OCI-LY1 (cell line): ENCODE measurements around the gene CYP20A1.
"Not testable (repeated sequence)": the region's sequence is repeated elsewhere in the genome, so short reads cannot be mapped to it uniquely, and the experiment has no call there.

ENCODE experiments used
- H2AFZ ChIP-seq: fragments of 200-600 bp; sonication (generic), shearing (Covaris generic); 2 replicates; pipeline ENCODE4 v1.6.0; 2014; ENCODE audit warnings: antibody characterized with exemption, mild to moderate bottlenecking, low read length
- H3F3A ChIP-seq: fragments of 200-600 bp; sonication (generic), shearing (Covaris generic); 2 replicates; pipeline ENCODE4 v1.6.0; 2014; ENCODE audit warnings: mild to moderate bottlenecking, antibody characterized with exemption, low read length, moderate library complexity; ENCODE audit not compliant: insufficient read depth
- H3K27ac ChIP-seq: fragments of 200-600 bp; sonication (generic); 2 replicates; pipeline ENCODE4 v1.5.1; 2014; ENCODE audit warnings: low read length, mixed run types, mild to moderate bottlenecking, low read depth; ENCODE audit not compliant: poor library complexity, severe bottlenecking
- H3K27me3 ChIP-seq: fragments of 200-600 bp; sonication (generic); 2 replicates; pipeline ENCODE4 v1.6.0; 2014; ENCODE audit warnings: antibody characterized with exemption, mild to moderate bottlenecking, low read length, moderate library complexity; ENCODE audit not compliant: insufficient read depth
- H3K36me3 ChIP-seq: fragments of 200-600 bp; sonication (generic); 2 replicates; pipeline ENCODE4 v1.6.1; 2014; ENCODE audit warnings: mild to moderate bottlenecking, antibody characterized with exemption, low read length, moderate library complexity, mixed read lengths; ENCODE audit not compliant: insufficient read depth
- H3K4me1 ChIP-seq: fragments of 200-600 bp; sonication (generic); 2 replicates; pipeline ENCODE4 v1.5.1; 2014; ENCODE audit warnings: mild to moderate bottlenecking, low read length, moderate library complexity; ENCODE audit not compliant: insufficient read depth, severe bottlenecking
- H3K4me2 ChIP-seq: fragments of 200-600 bp; sonication (generic), shearing (Covaris generic); 2 replicates; pipeline ENCODE4 v1.6.1; 2014; ENCODE audit warnings: low read length
- H3K4me3 ChIP-seq: fragments of 200-600 bp; sonication (generic); 2 replicates; pipeline ENCODE4 v1.5.1; 2014; ENCODE audit warnings: low read length, low read depth, mild to moderate bottlenecking, mixed read lengths; ENCODE audit not compliant: poor library complexity, severe bottlenecking
- H3K79me2 ChIP-seq: fragments of 200-600 bp; shearing (Covaris generic); 2 replicates; pipeline ENCODE4 v1.6.1; 2016; ENCODE audit warnings: mixed run types, low read length, mixed read lengths; ENCODE audit not compliant: insufficient read depth
- H3K9ac ChIP-seq: fragments of 200-600 bp; sonication (generic), shearing (Covaris generic); 2 replicates; pipeline ENCODE4 v1.6.1; 2014; ENCODE audit warnings: mild to moderate bottlenecking, low read length, mixed read lengths
- H3K9me2 ChIP-seq: fragments of 200-600 bp; sonication (generic), shearing (Covaris generic); 2 replicates; pipeline ENCODE4 v1.6.1; 2014; ENCODE audit warnings: low read depth, mild to moderate bottlenecking, low read length, mixed read lengths
- H3K9me3 ChIP-seq: fragments of 200-600 bp; shearing (Covaris generic); 2 replicates; pipeline ENCODE4 v1.6.1; 2014; ENCODE audit warnings: low read length, mixed read lengths
- H4K20me1 ChIP-seq: fragments of 200-600 bp; sonication (generic), shearing (Covaris generic); 2 replicates; pipeline ENCODE4 v1.6.0; 2016; ENCODE audit warnings: mild to moderate bottlenecking, low read length; ENCODE audit not compliant: insufficient read depth
- CTCF ChIP-seq: fragments of 200-600 bp; sonication (generic), shearing (Covaris generic); IDR thresholded peaks from 2 replicates; pipeline ENCODE4 v1.5.1; 2017; ENCODE audit warnings: mild to moderate bottlenecking, antibody characterized with exemption, low read length, moderate library complexity, mixed read lengths
- EZH2 ChIP-seq: fragments of 200-600 bp; sonication (generic), shearing (Covaris generic); IDR thresholded peaks from 2 replicates; pipeline ENCODE4 v1.8.0; 2017; ENCODE audit warnings: borderline replicate concordance, mixed run types, mild to moderate bottlenecking, antibody characterized with exemption, low read length, moderate library complexity, mixed read lengths

Gene CYP20A1, protein sequence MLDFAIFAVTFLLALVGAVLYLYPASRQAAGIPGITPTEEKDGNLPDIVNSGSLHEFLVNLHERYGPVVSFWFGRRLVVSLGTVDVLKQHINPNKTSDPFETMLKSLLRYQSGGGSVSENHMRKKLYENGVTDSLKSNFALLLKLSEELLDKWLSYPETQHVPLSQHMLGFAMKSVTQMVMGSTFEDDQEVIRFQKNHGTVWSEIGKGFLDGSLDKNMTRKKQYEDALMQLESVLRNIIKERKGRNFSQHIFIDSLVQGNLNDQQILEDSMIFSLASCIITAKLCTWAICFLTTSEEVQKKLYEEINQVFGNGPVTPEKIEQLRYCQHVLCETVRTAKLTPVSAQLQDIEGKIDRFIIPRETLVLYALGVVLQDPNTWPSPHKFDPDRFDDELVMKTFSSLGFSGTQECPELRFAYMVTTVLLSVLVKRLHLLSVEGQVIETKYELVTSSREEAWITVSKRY

GRCh38 chr2:203238704-203239526 lies at the start of gene CYP20A1:
TSS of gene CYP20A1 (plus strand) at chr2:203239018. CDS start at chr2:203239063, 45 bp downstream.
- Histone ChIP-seq H3K27ac (peak within 1 kb of the TSS; percentile 78), H3K9me2 (no peaks in the 10 kb centered on the region), H3K4me2 (peak within 1 kb of the TSS; percentile 84), H3K9ac (peak within 1 kb of the TSS; percentile 86), H4K20me1 (no peaks in the 10 kb centered on the region), H3K36me3 (no peaks in the 10 kb centered on the region), H3F3A (no peaks in the 10 kb centered on the region), H3K4me1 (peaks cover 24% of the 10 kb centered on the region), H3K79me2 (no peaks in the 10 kb centered on the region), H3K9me3 (no peaks in the 10 kb centered on the region), H2AFZ (peak within 1 kb of the TSS; percentile 98), H3K27me3 (no peaks in the 10 kb centered on the region), H3K4me3 (peak within 1 kb of the TSS; percentile 86)
- TF ChIP-seq CTCF (peak; percentile 27; the same call in 1 of the 2 replicates), EZH2 (no peak)

- H3K9me2 ChIP-seq, H3K27me3 ChIP-seq, H3K9me3 ChIP-seq, H2AFZ ChIP-seq, H3K36me3 ChIP-seq, H3K27ac ChIP-seq, H3K4me2 ChIP-seq, H4K20me1 ChIP-seq, H3K79me2 ChIP-seq, H3K9ac ChIP-seq, H3F3A ChIP-seq, H3K4me3 ChIP-seq, H3K4me1 ChIP-seq: not testable (repeated sequence)
Observed at GRCh38 chr2:203190547-203190946, 48.3 kb upstream of the CYP20A1 start.

GRCh38 chr2:203191026-203191425 lies 47.8 kb upstream of the CYP20A1 start:
- not testable (repeated sequence) for H3K9me2 ChIP-seq, H3F3A ChIP-seq, H3K4me3 ChIP-seq, H3K27ac ChIP-seq, H2AFZ ChIP-seq, H3K27me3 ChIP-seq, H3K9ac ChIP-seq, H3K79me2 ChIP-seq, H3K4me2 ChIP-seq, H3K36me3 ChIP-seq, H3K9me3 ChIP-seq, H3K4me1 ChIP-seq, H4K20me1 ChIP-seq

DNA sequence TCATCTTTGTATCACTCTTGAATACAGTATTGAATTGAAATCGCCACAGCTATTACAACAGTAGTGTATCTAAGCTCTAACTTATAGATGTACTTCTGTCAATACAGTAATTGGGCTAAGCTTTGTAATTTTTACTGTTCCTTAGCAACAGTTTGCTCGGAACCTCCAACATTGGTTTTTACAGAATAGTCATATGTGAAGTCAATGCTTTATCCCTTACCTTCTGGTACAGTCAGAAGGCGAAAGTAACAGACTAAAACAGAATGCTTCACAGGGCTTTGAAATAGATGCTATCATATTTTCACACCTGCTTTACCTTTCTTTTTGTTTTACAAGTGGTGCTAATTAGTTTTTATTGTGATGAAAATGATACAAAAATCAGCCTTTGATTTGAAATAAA lies 46.9 kb upstream of the CYP20A1 start:
- Histone ChIP-seq H3K9ac (no peak overlapping the region), H2AFZ (no peak overlapping the region), H3K4me2 (no peak overlapping the region), H4K20me1 (no peaks in the 10 kb centered on the region), H3K27ac (no peak overlapping the region), H3K4me1 (no peaks in the 10 kb centered on the region), H3K79me2 (no peaks in the 10 kb centered on the region), H3K9me3 (no peaks in the 10 kb centered on the region), H3K4me3 (no peak overlapping the region), H3F3A (no peaks in the 10 kb centered on the region), H3K9me2 (no peaks in the 10 kb centered on the region), H3K36me3 (peaks cover 6% of the 10 kb centered on the region; the same call in 1 of the 2 replicates), H3K27me3 (no peaks in the 10 kb centered on the region)
- no peak for TF ChIP-seq CTCF
- TF ChIP-seq EZH2: no peak
